HL-60 (cell line): ENCODE measurements around the gene RSPO3.

Experiments used
- DNase-seq, 2 experiments: peaks; one replicate each; pipeline ENCODE4 v3.0.0-alpha.2; 2010 to 2020; ENCODE audit warnings: low read depth in 1 of 2, low spot score in 1 of 2
- H3K27ac ChIP-seq: fragments of 250-450 bp; sonication (Bioruptor Pico); replicated peaks from 2 replicates; pipeline ENCODE4 v1.5.1; 2020; ENCODE audit warnings: mild to moderate bottlenecking, moderate library complexity
- H3K27me3 ChIP-seq: fragments of 250-450 bp; sonication (Bioruptor Pico); 2 replicates; pipeline ENCODE4 v1.5.1; 2021; ENCODE audit warnings: mild to moderate bottlenecking, moderate library complexity; ENCODE audit not compliant: insufficient read depth, poor library complexity, severe bottlenecking
- H3K4me3 ChIP-seq: replicated peaks from 2 replicates; pipeline ENCODE4 v1.5.1; 2011; ENCODE audit warnings: mild to moderate bottlenecking, control low read depth, low read length; ENCODE audit not compliant: insufficient read depth
- GABPA ChIP-seq: IDR thresholded peaks from 2 replicates; pipeline ENCODE4 v1.6.1; 2012; ENCODE audit warnings: low read depth
- POLR2AphosphoS5 ChIP-seq: IDR thresholded peaks from 2 replicates; pipeline ENCODE4 v1.6.1; 2012; ENCODE audit warnings: low read depth
- REST ChIP-seq: IDR thresholded peaks from 2 replicates; pipeline ENCODE4 v1.6.1; 2012; ENCODE audit warnings: low read depth; ENCODE audit not compliant: insufficient replicate concordance
- SPI1 ChIP-seq: IDR thresholded peaks from 2 replicates; pipeline ENCODE4 v1.6.1; 2012; ENCODE audit warnings: low read depth, mild to moderate bottlenecking, borderline replicate concordance
- TF ChIP-seq, protein P1 (sequence below): IDR thresholded peaks from one replicate; pipeline ENCODE4 v1.5.1; 2011; ENCODE audit warnings: low read length, control low read depth, inconsistent platforms; ENCODE audit not compliant: insufficient read depth

The RSPO3 gene

GRCh38 chr6:127188744-127189143, 70.3 kb downstream of the RSPO3 start:
- H3K4me3 ChIP-seq, result no peak overlapping the region
- DNase-seq, result peak; percentile 28 to 46
- TF ChIP-seq SPI1 (no peak), REST (no peak), GABPA (no peak), POLR2AphosphoS5 (no peak)
- TF ChIP-seq, protein P1, sequence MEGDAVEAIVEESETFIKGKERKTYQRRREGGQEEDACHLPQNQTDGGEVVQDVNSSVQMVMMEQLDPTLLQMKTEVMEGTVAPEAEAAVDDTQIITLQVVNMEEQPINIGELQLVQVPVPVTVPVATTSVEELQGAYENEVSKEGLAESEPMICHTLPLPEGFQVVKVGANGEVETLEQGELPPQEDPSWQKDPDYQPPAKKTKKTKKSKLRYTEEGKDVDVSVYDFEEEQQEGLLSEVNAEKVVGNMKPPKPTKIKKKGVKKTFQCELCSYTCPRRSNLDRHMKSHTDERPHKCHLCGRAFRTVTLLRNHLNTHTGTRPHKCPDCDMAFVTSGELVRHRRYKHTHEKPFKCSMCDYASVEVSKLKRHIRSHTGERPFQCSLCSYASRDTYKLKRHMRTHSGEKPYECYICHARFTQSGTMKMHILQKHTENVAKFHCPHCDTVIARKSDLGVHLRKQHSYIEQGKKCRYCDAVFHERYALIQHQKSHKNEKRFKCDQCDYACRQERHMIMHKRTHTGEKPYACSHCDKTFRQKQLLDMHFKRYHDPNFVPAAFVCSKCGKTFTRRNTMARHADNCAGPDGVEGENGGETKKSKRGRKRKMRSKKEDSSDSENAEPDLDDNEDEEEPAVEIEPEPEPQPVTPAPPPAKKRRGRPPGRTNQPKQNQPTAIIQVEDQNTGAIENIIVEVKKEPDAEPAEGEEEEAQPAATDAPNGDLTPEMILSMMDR, result no peak
- H3K27me3 ChIP-seq, result no peaks in the 10 kb centered on the region
- no peak overlapping the region for H3K27ac ChIP-seq

DNA sequence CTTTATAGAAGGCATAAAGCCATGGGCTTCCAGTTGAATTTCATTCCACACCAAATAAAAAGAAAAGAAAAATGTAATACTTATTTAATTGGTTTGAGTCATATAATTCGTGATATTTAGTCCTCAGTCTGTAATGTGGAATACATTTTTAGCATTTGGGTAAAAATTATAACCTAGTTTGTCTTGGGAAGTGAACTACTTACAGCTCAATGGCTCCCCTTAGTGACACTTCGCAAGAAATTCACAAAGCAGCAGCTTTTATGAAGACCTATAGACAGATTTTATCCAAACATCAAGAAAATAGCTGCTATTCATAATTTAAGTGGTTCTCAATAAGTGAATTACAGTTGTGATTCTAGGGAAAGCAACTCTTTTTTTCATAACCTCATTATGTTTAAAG, 72.1 kb downstream of the RSPO3 start:
- Histone ChIP-seq H3K4me3 (no peak overlapping the region), H3K27ac (no peak overlapping the region), H3K27me3 (no peaks in the 10 kb centered on the region)
- no peak for TF ChIP-seq GABPA
- no peak for TF ChIP-seq SPI1
- TF ChIP-seq, protein P1, result peak; percentile 5
- DNase-seq, result peak in 1 of 2 experiments; percentile 36

GRCh38 chr6:127191716-127192115, 73.2 kb downstream of the RSPO3 start:
- Histone ChIP-seq H3K27ac (no peak overlapping the region; the same call in 1 of the 2 replicates), H3K27me3 (no peaks in the 10 kb centered on the region), H3K4me3 (no peak overlapping the region)
- no peak for TF ChIP-seq GABPA
- no peak for TF ChIP-seq POLR2AphosphoS5
- no peak for TF ChIP-seq REST
- TF ChIP-seq, protein P1, result no peak
- no peak for TF ChIP-seq SPI1
- DNase-seq, result no peak

GRCh38 chr6:127192911-127193541, 74.6 kb downstream of the RSPO3 start:
- DNase-seq, result peak; percentile 63 to 90
- Histone ChIP-seq H3K4me3 (no peak overlapping the region), H3K27me3 (no peaks in the 10 kb centered on the region), H3K27ac (peak overlapping the region; percentile 47)
- no peak for TF ChIP-seq REST
- no peak for TF ChIP-seq GABPA
- peak; percentile 26; the same call in 1 of the 2 replicates for TF ChIP-seq SPI1
